COLO668 (cell line): ENCODE data around the gene NQO1.

Source experiments
- DNase-seq: peaks from one replicate; lab custom pipeline; 2025; ENCODE audit not compliant: unreplicated experiment; lab: John Stamatoyannopoulos, UW

NQO1 gene

DNA sequence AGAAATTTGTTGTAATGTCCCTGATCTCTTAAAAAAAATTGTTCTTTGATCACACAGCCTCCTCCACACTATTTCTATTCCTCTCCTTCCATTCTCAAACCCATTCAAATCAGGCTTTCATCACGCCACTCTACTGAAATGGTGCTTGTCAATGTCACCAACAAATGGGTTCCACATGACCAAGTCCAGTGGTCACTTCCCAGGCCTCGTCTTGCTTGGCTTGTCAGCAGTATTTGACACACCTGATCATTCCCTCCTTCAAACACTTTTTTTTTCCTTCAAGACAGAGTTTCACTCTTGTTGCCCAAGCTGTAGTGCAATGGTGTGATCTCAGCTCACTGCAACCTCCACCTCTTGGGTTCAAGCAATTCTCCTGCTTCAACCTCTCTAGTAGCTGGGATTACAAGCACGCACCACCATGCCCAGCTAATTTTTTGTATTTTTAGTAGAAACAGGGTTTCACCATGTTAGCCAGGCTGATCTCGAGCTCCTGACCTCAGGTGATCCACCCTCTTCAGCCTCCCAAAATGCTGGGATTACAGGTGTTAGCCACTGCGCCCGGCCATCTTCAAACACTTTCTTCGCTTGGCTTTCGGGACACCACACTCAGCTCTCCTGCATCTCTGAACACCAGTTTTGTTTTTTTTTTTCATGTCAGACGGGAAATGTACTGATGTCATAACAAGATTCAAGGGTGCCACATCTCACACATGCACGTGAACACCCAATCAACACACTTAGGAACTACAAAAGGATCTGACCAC lies 18.3 kb downstream of the NQO1 start:
- no peak for DNase-seq

DNA sequence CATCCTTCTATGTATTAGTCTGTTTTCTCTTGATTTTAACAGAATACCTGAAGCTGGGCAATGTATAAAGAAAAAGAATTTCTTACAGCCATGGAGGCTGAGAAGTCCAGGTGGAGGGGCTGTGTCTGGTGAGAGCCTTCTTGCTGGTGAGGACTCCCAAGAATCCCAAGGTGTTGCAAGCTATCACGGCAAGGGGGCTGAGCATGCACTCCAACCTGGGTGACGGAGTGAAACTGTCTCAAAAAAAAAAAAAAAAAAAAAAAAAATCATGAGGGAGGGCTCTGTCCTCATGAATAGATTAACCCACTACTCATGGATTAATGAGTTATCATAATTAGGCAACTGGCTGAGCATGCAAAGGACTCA lies 19.4 kb downstream of the NQO1 start:
- no peak for DNase-seq

GRCh38 chr16:69706256-69706974 lies 19.9 kb downstream of the NQO1 start:
- DNase-seq: no peak

DNA sequence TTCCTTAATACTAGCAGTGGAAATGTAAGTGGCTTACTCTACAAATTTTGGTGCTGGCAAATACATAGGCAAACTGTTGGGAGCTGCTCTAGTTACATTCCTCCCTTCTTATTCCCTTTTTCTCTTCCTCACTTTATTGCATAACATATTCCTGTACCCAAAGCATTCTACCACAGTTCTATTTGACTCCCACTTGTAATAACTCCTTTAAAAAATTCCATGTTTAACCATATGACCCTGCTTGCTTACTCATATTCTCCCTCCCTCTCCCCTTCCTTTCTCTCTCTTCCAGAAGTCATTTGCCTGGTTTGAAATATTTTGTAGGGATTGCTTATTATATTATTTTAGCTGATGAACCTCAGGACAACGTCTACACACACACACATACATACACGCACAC lies 22.7 kb downstream of the NQO1 start:
- DNase-seq: no peak

GRCh38 chr16:69701866-69702265 lies 24.5 kb downstream of the NQO1 start:
- no peak for DNase-seq

DNA sequence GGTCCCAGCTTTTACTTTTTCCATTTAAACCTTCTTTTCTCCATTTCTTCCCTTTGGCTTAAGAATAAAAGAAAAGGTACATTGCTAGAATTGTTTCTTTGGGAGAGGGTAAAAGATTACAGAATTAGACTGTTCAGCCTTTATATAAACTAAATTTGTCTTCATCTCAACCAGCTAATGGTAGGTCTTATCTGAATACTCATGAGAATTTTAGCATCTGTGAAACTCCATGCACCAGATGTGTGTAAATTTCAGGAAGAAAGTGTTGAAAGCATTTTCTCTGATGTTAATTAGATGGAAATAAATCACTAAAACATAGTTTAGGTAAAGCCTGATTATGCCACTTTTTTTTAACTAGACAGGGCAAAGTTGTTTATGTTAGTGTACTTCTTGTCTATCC lies 24.9 kb downstream of the NQO1 start:
- DNase-seq: no peak

GRCh38 chr16:69699915-69700314 lies 26.4 kb downstream of the NQO1 start:
- DNase-seq: no peak

DNA sequence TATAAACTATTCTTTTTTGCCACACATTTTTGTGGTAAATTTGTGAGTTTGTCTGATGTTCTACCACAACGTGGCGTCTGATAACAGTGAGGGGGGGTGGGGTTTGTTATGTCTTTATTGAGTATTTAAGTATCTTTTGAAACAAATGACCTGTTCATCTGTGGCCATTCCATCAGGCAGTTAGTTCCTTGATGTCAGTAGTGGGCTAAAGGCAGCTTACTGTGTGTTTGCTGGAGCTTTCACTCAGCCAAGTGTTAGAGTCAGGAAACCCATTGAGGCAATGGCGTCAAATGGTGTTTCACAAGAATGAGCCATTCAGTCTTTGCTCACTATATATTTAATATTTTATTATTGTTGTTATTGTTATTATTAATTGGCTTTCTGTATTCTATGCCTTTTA lies 28.0 kb downstream of the NQO1 start:
- DNase-seq: no peak

DNA sequence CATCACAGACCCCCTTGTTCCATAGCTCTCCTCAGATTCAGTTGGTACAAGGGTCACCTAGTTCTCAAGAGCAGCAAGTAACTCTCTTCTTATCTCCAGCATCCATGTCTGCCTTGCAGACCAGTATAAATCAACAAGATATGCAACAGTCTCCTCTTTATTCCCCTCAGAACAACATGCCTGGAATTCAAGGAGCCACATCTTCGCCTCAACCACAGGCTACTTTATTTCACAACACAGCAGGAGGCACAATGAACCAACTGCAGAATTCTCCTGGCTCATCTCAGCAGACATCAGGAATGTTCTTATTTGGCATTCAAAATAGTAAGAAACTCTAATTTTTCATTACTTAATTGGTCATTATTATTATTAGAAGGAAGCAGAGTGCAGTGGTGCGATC lies 32.4 kb downstream of the NQO1 start:
- DNase-seq: no peak

GRCh38 chr16:69691980-69692911 lies 34.1 kb downstream of the NQO1 start:
- DNase-seq: no peak

GRCh38 chr16:69688589-69688988 lies 37.8 kb downstream of the NQO1 start:
- no peak for DNase-seq

DNA sequence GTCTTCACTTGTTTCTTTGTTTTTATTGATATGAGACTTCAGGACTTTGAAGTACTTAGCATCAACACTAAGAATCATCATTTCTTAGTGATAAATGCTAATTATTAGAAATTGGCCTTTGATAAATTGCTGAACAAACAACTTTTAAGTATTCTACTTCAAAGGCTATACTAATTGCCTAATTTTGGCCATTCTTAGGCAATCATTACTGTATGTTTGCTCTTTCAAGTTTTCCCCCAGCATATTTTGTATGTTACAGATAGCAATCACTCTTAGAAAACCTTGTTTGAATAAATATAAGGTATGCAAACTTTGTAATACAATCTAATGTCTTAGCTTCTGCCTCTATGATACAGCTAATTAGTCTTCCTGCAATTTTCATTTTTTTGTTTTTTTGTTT lies 46.0 kb downstream of the NQO1 start:
- no peak for DNase-seq

DNA sequence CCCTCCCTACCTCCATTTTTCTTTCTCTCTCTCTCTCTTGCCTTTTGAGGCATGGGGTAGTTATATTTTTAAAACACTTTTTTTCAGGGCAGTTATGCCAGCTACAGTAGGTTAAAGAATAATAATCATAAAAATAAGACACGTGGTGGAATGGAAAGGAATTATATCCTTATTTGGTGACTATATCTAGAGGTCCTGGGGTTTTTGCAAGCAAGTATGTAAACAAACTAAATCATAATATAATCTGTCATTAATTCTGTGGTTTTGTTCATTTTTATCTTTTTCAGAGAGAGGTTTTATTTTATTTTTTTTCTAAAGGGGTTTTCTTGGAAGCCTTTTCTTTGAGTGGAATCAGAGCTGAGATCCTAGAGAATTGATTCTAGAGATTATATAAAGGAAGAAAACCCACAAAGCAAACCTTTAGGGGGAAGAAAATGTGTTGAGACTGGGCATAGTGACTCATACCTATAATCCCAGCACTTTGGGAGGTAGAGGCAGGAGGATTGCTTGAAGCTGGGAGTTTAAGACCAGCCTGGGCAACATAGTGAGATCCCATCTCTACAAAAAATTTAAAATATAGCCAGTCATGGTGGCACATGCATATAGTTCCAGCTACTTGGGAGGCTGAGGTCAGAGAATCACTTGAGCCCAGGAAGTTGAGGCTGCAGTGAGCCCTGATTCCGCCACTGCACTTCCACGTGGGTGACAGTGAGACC lies 53.2 kb downstream of the NQO1 start:
- DNase-seq: no peak

GRCh38 chr16:69672315-69672997 lies 53.9 kb downstream of the NQO1 start:
- DNase-seq: no peak

- no peak for DNase-seq
These were observed 56.8 kb downstream of the NQO1 start for GRCh38 chr16:69669577-69669976.

- no peak for DNase-seq
These were observed 62.5 kb downstream of the NQO1 start for GRCh38 chr16:69663846-69664245.

- no peak for DNase-seq
These were observed 63.5 kb downstream of the NQO1 start for GRCh38 chr16:69662901-69663300.

GRCh38 chr16:69660166-69660565 lies 66.2 kb downstream of the NQO1 start:
- DNase-seq: no peak
